Left ventricle myocardium superior (tissue), 1 donor: ENCODE measurements around the gene FETUB. TPM values are rescaled to one million over a fixed set of nuclear protein-coding genes. Genes with fewer than 3 reads are reported as not detected.
"Not testable (repeated sequence)": the region's sequence is repeated elsewhere in the genome, so short reads cannot be mapped to it uniquely, and the experiment has no call there.

Source experiments
- ATAC-seq: fragments of 200-7000 bp; cut with Tn5 transposase; one replicate; pipeline ENCODE4 v1.9.1; 2020; ENCODE audit warnings: mild to moderate bottlenecking, moderate library complexity
- DNase-seq: peaks from one replicate; pipeline ENCODE4 v3.0.0-alpha.2; 2020
- intact Hi-C: fragments of 100-400 bp; cut with micrococcal nuclease; formaldehyde crosslinking; loops from one replicate; pipeline ENCODE4 v1.11.0; 2022
- total RNA-seq: library from RNA; stranded (reverse); fragmentation: NEBNext Ultra II Directional; extraction: Animal tissue kit (Norgen Biotek cat#: 25700); gene quantifications from one replicate; pipeline ENCODE4 v1.2.1, GENCODE V29; 2021
- donor health status: DM: no; HTN: yes; CAD: no; lungs with severe emphysema.

FETUB gene
- total RNA-seq, 1 donor from 2014 or later = not detected

- no peak for DNase-seq
- intact Hi-C loops = no loop called here
- no peak for ATAC-seq
Observed at GRCh38 chr3:186700267-186700666, 60.1 kb downstream of the FETUB start.

- intact Hi-C loops, ATAC-seq, DNase-seq: not testable (repeated sequence)
Observed at GRCh38 chr3:186702451-186702850, 62.3 kb downstream of the FETUB start.

Other genes with a start within 250 kb of the FETUB start
- gene CRYGS, start 96.0 kb upstream of the FETUB start, total RNA-seq = 0.55 TPM
- 7.1 TPM for gene TBCCD1, start 73.1 kb upstream of the FETUB start, total RNA-seq
- gene DNAJB11, start 69.7 kb upstream of the FETUB start, total RNA-seq = 23.6 TPM
- not detected for gene AHSG, start 27.3 kb upstream of the FETUB start, total RNA-seq
- gene HRG, start 25.6 kb downstream of the FETUB start, total RNA-seq = not detected
- 0.37 TPM for gene KNG1, start 77.0 kb downstream of the FETUB start, total RNA-seq
- 455 TPM for gene EIF4A2, start 143.2 kb downstream of the FETUB start, total RNA-seq
- 9.7 TPM for gene RFC4, start 166.1 kb downstream of the FETUB start, total RNA-seq
- gene ADIPOQ, start 202.3 kb downstream of the FETUB start, total RNA-seq = 4.0 TPM